KMS-11 (cell line): ENCODE results near the gene P2RY2.

Source experiments
- H2AFZ ChIP-seq: fragments of 200-600 bp; sonication (generic); 2 replicates; pipeline ENCODE4 v1.6.1; 2016; ENCODE audit warnings: antibody characterized with exemption, mixed run types, low read depth
- H3K27ac ChIP-seq: fragments of 200-600 bp; sonication (generic); 2 replicates; pipeline ENCODE4 v1.6.1; 2016; ENCODE audit warnings: mild to moderate bottlenecking, mixed run types
- H3K27me3 ChIP-seq: fragments of 200-600 bp; sonication (generic); 2 replicates; pipeline ENCODE4 v1.6.1; 2017; ENCODE audit warnings: mild to moderate bottlenecking, low read depth, mixed run types, moderate library complexity; ENCODE audit not compliant: insufficient read depth
- H3K36me3 ChIP-seq: fragments of 200-600 bp; sonication (generic); 2 replicates; pipeline ENCODE4 v1.6.1; 2017; ENCODE audit warnings: mild to moderate bottlenecking, mixed run types; ENCODE audit not compliant: insufficient read depth
- H3K4me1 ChIP-seq: fragments of 200-600 bp; sonication (generic); 2 replicates; pipeline ENCODE4 v1.6.1; 2016; ENCODE audit warnings: mild to moderate bottlenecking, low read depth, mixed run types; ENCODE audit not compliant: poor library complexity, severe bottlenecking
- H3K4me2 ChIP-seq: fragments of 200-600 bp; sonication (generic); 2 replicates; pipeline ENCODE4 v1.7.0; 2016; ENCODE audit warnings: mild to moderate bottlenecking, mixed run types
- H3K4me3 ChIP-seq: fragments of 200-600 bp; sonication (generic); IDR thresholded peaks from 2 replicates; pipeline ENCODE4 v1.6.1; 2017; ENCODE audit warnings: low read depth, low read length, mixed read lengths; ENCODE audit not compliant: insufficient read depth
- H3K79me2 ChIP-seq: fragments of 200-600 bp; sonication (generic); 2 replicates; pipeline ENCODE4 v1.6.1; 2016; ENCODE audit warnings: low read depth, mixed run types; ENCODE audit not compliant: insufficient read depth
- H3K9ac ChIP-seq: fragments of 200-600 bp; sonication (generic); 2 replicates; pipeline ENCODE4 v1.6.1; 2016; ENCODE audit warnings: mild to moderate bottlenecking, mixed run types
- H4K20me1 ChIP-seq: fragments of 200-600 bp; sonication (generic); 2 replicates; pipeline ENCODE4 v1.6.1; 2016; ENCODE audit warnings: mild to moderate bottlenecking, mixed run types; ENCODE audit not compliant: insufficient read depth
- CTCF ChIP-seq: fragments of 200-600 bp; sonication (generic); conservative IDR thresholded peaks from 2 replicates; pipeline ENCODE4 v1.6.1; 2017; ENCODE audit warnings: low read depth, mild to moderate bottlenecking, antibody characterized with exemption, low read length, moderate library complexity, mixed read lengths

The P2RY2 gene

GRCh38 chr11:73262851-73263495, 44.9 kb downstream of the P2RY2 start:
- Histone ChIP-seq H3K36me3 (no peaks in the 10 kb centered on the region), H3K79me2 (no peaks in the 10 kb centered on the region), H3K9ac (no peak overlapping the region), H3K27ac (no peak overlapping the region), H4K20me1 (no peaks in the 10 kb centered on the region), H3K4me1 (peaks cover 4% of the 10 kb centered on the region), H2AFZ (no peak overlapping the region), H3K4me3 (no peak overlapping the region), H3K27me3 (no peaks in the 10 kb centered on the region), H3K4me2 (no peak overlapping the region)
- no peak for TF ChIP-seq CTCF

- Histone ChIP-seq H3K79me2 (no peaks in the 10 kb centered on the region), H3K4me2 (no peak overlapping the region), H3K36me3 (no peaks in the 10 kb centered on the region), H3K27me3 (no peaks in the 10 kb centered on the region), H3K4me1 (peaks cover 4% of the 10 kb centered on the region), H3K27ac (no peak overlapping the region), H4K20me1 (no peaks in the 10 kb centered on the region), H2AFZ (no peak overlapping the region), H3K9ac (no peak overlapping the region), H3K4me3 (no peak overlapping the region)
- no peak for TF ChIP-seq CTCF
These were observed 45.6 kb downstream of the P2RY2 start for GRCh38 chr11:73263640-73264039.

GRCh38 chr11:73265278-73265810, 47.3 kb downstream of the P2RY2 start:
- no peak overlapping the region for H3K4me2 ChIP-seq
- H3K27ac ChIP-seq: no peak overlapping the region
- H3K79me2 ChIP-seq: no peaks in the 10 kb centered on the region
- H2AFZ ChIP-seq: no peak overlapping the region
- no peaks in the 10 kb centered on the region for H3K27me3 ChIP-seq
- H3K9ac ChIP-seq: no peak overlapping the region
- H3K36me3 ChIP-seq: no peaks in the 10 kb centered on the region
- H3K4me3 ChIP-seq: no peak overlapping the region
- H4K20me1 ChIP-seq: no peaks in the 10 kb centered on the region
- no peak for TF ChIP-seq CTCF
- H3K4me1 ChIP-seq: peaks cover 20% of the 10 kb centered on the region

GRCh38 chr11:73265853-73266645, 48.0 kb downstream of the P2RY2 start:
- H4K20me1 ChIP-seq: no peaks in the 10 kb centered on the region
- no peaks in the 10 kb centered on the region for H3K79me2 ChIP-seq
- H3K4me1 ChIP-seq: peaks cover 27% of the 10 kb centered on the region
- no peak overlapping the region for H3K27ac ChIP-seq
- no peak overlapping the region for H3K4me2 ChIP-seq
- H3K27me3 ChIP-seq: no peaks in the 10 kb centered on the region
- H2AFZ ChIP-seq: no peak overlapping the region
- H3K9ac ChIP-seq: no peak overlapping the region
- H3K4me3 ChIP-seq: no peak overlapping the region
- H3K36me3 ChIP-seq: no peaks in the 10 kb centered on the region
- TF ChIP-seq CTCF: no peak
